ENCODE results near the gene GOLGA6L24. TPM values are rescaled to one million over a fixed set of nuclear protein-coding genes. Genes with fewer than 3 reads are reported as not detected.

GOLGA6L24 gene
- total RNA-seq, 1 experiment from 2014 or later = not detected

Other genes starting within 250 kb of the GOLGA6L24 start
- gene HERC2, start 35.9 kb downstream of the GOLGA6L24 start, total RNA-seq (2021) = 49.7 and 56.6 TPM in 2 replicates
- gene GOLGA8F, start 20.6 kb upstream of the GOLGA6L24 start, total RNA-seq (2021) = not detected in 2 replicates
- not detected in 2 replicates for gene GOLGA8G, start 174.9 kb upstream of the GOLGA6L24 start, total RNA-seq (2021)
- gene GOLGA6L25, start 195.5 kb upstream of the GOLGA6L24 start, total RNA-seq (2021) = not detected in 2 replicates

Data from PC-9 (cell line).